Epidermal melanocyte (primary cell): ENCODE results near the gene CSRNP3.
"Not testable (repeated sequence)": the region's sequence is repeated elsewhere in the genome, so short reads cannot be mapped to it uniquely, and the experiment has no call there.

ENCODE experiments used
- DNase-seq: peaks from one replicate; pipeline ENCODE4 v3.0.0; 2011; ENCODE audit warnings: low spot score; ENCODE audit not compliant: insufficient read length

CSRNP3 gene

GRCh38 chr2:165587335-165587938 lies 117.9 kb downstream of the CSRNP3 start:
- DNase-seq, result peak; percentile 53

- DNase-seq, result not testable (repeated sequence)
Observed at GRCh38 chr2:165590999-165591398, 121.5 kb downstream of the CSRNP3 start.

- no peak for DNase-seq
Observed at GRCh38 chr2:165593081-165593480, 123.6 kb downstream of the CSRNP3 start.

GRCh38 chr2:165594231-165594934 lies 124.9 kb downstream of the CSRNP3 start:
- DNase-seq, result no peak

GRCh38 chr2:165594935-165595255 lies 125.4 kb downstream of the CSRNP3 start:
- no peak for DNase-seq

GRCh38 chr2:165596788-165597187 lies 127.3 kb downstream of the CSRNP3 start:
- no peak for DNase-seq

- DNase-seq, result no peak
Observed at GRCh38 chr2:165601065-165601830, 131.8 kb downstream of the CSRNP3 start.

GRCh38 chr2:165601928-165602521 lies 132.5 kb downstream of the CSRNP3 start:
- no peak for DNase-seq

- no peak for DNase-seq
Observed at GRCh38 chr2:165609672-165610071, 140.2 kb downstream of the CSRNP3 start.

GRCh38 chr2:165610591-165611029 lies 141.1 kb downstream of the CSRNP3 start:
- no peak for DNase-seq

GRCh38 chr2:165617741-165618481 lies 148.4 kb downstream of the CSRNP3 start:
- DNase-seq, result no peak

GRCh38 chr2:165618806-165619205 lies 149.3 kb downstream of the CSRNP3 start:
- DNase-seq, result no peak

GRCh38 chr2:165621086-165621560 lies 151.6 kb downstream of the CSRNP3 start:
- DNase-seq, result no peak

GRCh38 chr2:165623161-165623560 lies 153.7 kb downstream of the CSRNP3 start:
- no peak for DNase-seq

GRCh38 chr2:165623783-165624469 lies 154.4 kb downstream of the CSRNP3 start:
- DNase-seq, result no peak

GRCh38 chr2:165624470-165624800 lies 154.9 kb downstream of the CSRNP3 start:
- DNase-seq, result no peak

- DNase-seq, result no peak
Observed at GRCh38 chr2:165627470-165627869, 158.0 kb downstream of the CSRNP3 start.

GRCh38 chr2:165629776-165630175 lies 160.3 kb downstream of the CSRNP3 start:
- no peak for DNase-seq

- DNase-seq, result no peak
Observed at GRCh38 chr2:165630236-165630635, 160.7 kb downstream of the CSRNP3 start.

- no peak for DNase-seq
Observed at GRCh38 chr2:165631089-165631488, 161.6 kb downstream of the CSRNP3 start.

- no peak for DNase-seq
Observed at GRCh38 chr2:165632594-165632993, 163.1 kb downstream of the CSRNP3 start.
